H1 (cell line): ENCODE data around the gene TOGARAM1. TPM values are rescaled to one million over a fixed set of nuclear protein-coding genes. Genes with fewer than 3 reads are reported as not detected.

Experiments used
- CTCF ChIA-PET: fragments of 300-600 bp; sonication (Branson Sonifier 250); formaldehyde crosslinking; loops from one replicate; lab custom pipeline; 2021; ENCODE audit not compliant: partially characterized antibody; lab: Charles Lee
- POLR2A ChIA-PET: fragments of 300-600 bp; sonication (Branson Sonifier 250); formaldehyde crosslinking; loops from one replicate; lab custom pipeline; 2021; ENCODE audit warnings: inconsistent platforms; ENCODE audit not compliant: partially characterized antibody; lab: Charles Lee
- DNase-seq, 2 experiments: peaks; one replicate each; pipeline versions ENCODE4 v3.0.0 to v3.0.0-alpha.2; 2010 to 2022; ENCODE audit warnings: low spot score in 2 of 2, low read depth in 1 of 2, mixed read lengths in 1 of 2
- FAIRE-seq: peaks from 2 replicates; lab custom pipeline; 2011; peaks lifted over from hg19 to GRCh38; lab: Jason Lieb, UNC
- H2AFZ ChIP-seq: 2 replicates; pipeline ENCODE4 v1.8.1; 2012; ENCODE audit warnings: low read length, inconsistent platforms
- H2AK5ac ChIP-seq: 2 replicates; pipeline ENCODE4 v1.6.1; 2013; ENCODE audit warnings: low read depth, low read length
- H2BK120ac ChIP-seq: replicated peaks from 2 replicates; pipeline ENCODE3; 2013; ENCODE audit warnings: low read depth, low read length, inconsistent platforms
- H2BK12ac ChIP-seq: 2 replicates; pipeline ENCODE4 v1.6.1; 2013; ENCODE audit warnings: low read depth, low read length
- H2BK15ac ChIP-seq: 2 replicates; pipeline ENCODE4 v1.6.1; 2013; ENCODE audit warnings: low read length
- H2BK20ac ChIP-seq: 2 replicates; pipeline ENCODE4 v1.6.1; 2013; ENCODE audit warnings: low read length
- H2BK5ac ChIP-seq: 2 replicates; pipeline ENCODE4 v1.6.1; 2013; ENCODE audit warnings: low read depth, low read length
- H3K14ac ChIP-seq: 2 replicates; pipeline ENCODE4 v1.6.1; 2013; ENCODE audit warnings: inconsistent platforms; ENCODE audit not compliant: insufficient read length
- H3K18ac ChIP-seq: 2 replicates; pipeline ENCODE4 v1.6.1; 2013; ENCODE audit warnings: low read length; ENCODE audit errors: extremely low read depth
- H3K23ac ChIP-seq: 2 replicates; pipeline ENCODE4 v1.6.1; 2013; ENCODE audit warnings: inconsistent platforms; ENCODE audit not compliant: insufficient read length
- H3K23me2 ChIP-seq: 2 replicates; pipeline ENCODE4 v1.6.1; 2013; ENCODE audit warnings: low read depth, low read length
- H3K27ac ChIP-seq: 2 replicates; pipeline ENCODE4 v1.6.1; 2011; ENCODE audit warnings: low read depth, low read length, inconsistent platforms
- H3K27me3 ChIP-seq, 4 experiments: replicated peaks in 1 of 4; 1 replicate in 1 of 4; 2 replicates in 3 of 4; pipeline versions ENCODE4 v1.6.1 to v1.8.1; 2011 to 2013; ENCODE audit warnings: low read length in 3 of 4, mild to moderate bottlenecking in 3 of 4, inconsistent platforms in 2 of 4, mixed read lengths in 2 of 4, moderate library complexity in 1 of 4; ENCODE audit not compliant: control insufficient read depth in 3 of 4, insufficient read depth in 3 of 4; ENCODE audit errors: extremely low read depth in 1 of 4
- H3K36me3 ChIP-seq, 4 experiments: 2 replicates each; pipeline versions ENCODE4 v1.6.1 to v1.8.1; 2011 to 2013; ENCODE audit warnings: mild to moderate bottlenecking in 4 of 4, low read length in 3 of 4, moderate library complexity in 2 of 4, control low read depth in 1 of 4, inconsistent platforms in 1 of 4; ENCODE audit not compliant: insufficient read depth in 4 of 4, control insufficient read depth in 2 of 4
- H3K4ac ChIP-seq: replicated peaks from 2 replicates; pipeline ENCODE3; 2013; ENCODE audit warnings: low read length, low read depth, mixed read lengths, inconsistent platforms; ENCODE audit not compliant: insufficient read length
- H3K4me1 ChIP-seq, 4 experiments: replicated peaks in 1 of 4; 1 replicate in 1 of 4; 2 replicates in 3 of 4; pipeline versions ENCODE4 v1.6.1 to v1.8.1; 2011 to 2013; ENCODE audit warnings: low read length in 3 of 4, inconsistent platforms in 2 of 4, mixed read lengths in 1 of 4; ENCODE audit not compliant: insufficient read depth in 4 of 4, control insufficient read depth in 3 of 4
- H3K4me2 ChIP-seq, 2 experiments: 2 replicates each; pipeline versions ENCODE4 v1.6.1 to v1.8.1; 2011 to 2013; ENCODE audit warnings: low read depth in 2 of 2, low read length in 2 of 2, control low read depth in 1 of 2, inconsistent platforms in 1 of 2, mild to moderate bottlenecking in 1 of 2; ENCODE audit not compliant: insufficient read depth in 1 of 2
- H3K4me3 ChIP-seq, 4 experiments: fragments of 200-600, 300-600 bp in 1 of 4; sonication (generic), shearing (Covaris generic), sonication (Bioruptor Twin) in 1 of 4; 2 replicates each; pipeline versions ENCODE4 v1.5.1 to v1.8.1; 2011 to 2016; ENCODE audit warnings: low read length in 4 of 4, low read depth in 3 of 4, control low read depth in 2 of 4, inconsistent platforms in 2 of 4, mild to moderate bottlenecking in 2 of 4, mixed read lengths in 1 of 4, moderate library complexity in 1 of 4; ENCODE audit not compliant: insufficient read depth in 2 of 4; ENCODE audit errors: extremely low read depth in 1 of 4
- H3K56ac ChIP-seq: replicated peaks from 2 replicates; pipeline ENCODE3; 2013; ENCODE audit warnings: low read depth, mild to moderate bottlenecking, mixed read lengths, low read length, inconsistent platforms; ENCODE audit not compliant: insufficient read length
- H3K79me1 ChIP-seq: 2 replicates; pipeline ENCODE4 v1.6.1; 2013; ENCODE audit warnings: low read depth, low read length, control low read depth
- H3K79me2 ChIP-seq, 2 experiments: 2 replicates each; pipeline versions ENCODE4 v1.6.1 to v1.8.1; 2012 to 2013; ENCODE audit warnings: low read length in 2 of 2, mild to moderate bottlenecking in 2 of 2, inconsistent platforms in 1 of 2; ENCODE audit not compliant: insufficient read depth in 2 of 2, control insufficient read depth in 1 of 2
- H3K9ac ChIP-seq, 4 experiments: replicated peaks in 1 of 4; 1 replicate in 1 of 4; 2 replicates in 3 of 4; pipeline versions ENCODE4 v1.6.1 to v1.8.1; 2011 to 2013; ENCODE audit warnings: low read depth in 3 of 4, low read length in 3 of 4, control low read depth in 2 of 4, mild to moderate bottlenecking in 2 of 4, moderate library complexity in 2 of 4, inconsistent platforms in 1 of 4; ENCODE audit errors: extremely low read depth in 1 of 4
- H3K9me3 ChIP-seq, 2 experiments: 2 replicates each; pipeline versions ENCODE4 v1.6.1 to v1.8.1; 2012 to 2013; ENCODE audit warnings: mild to moderate bottlenecking in 2 of 2, moderate library complexity in 2 of 2, control low read depth in 1 of 2, inconsistent platforms in 1 of 2, low read depth in 1 of 2, low read length in 1 of 2, mixed read lengths in 1 of 2; ENCODE audit not compliant: insufficient read depth in 2 of 2
- H4K20me1 ChIP-seq, 2 experiments: replicated peaks in 1 of 2; 2 replicates each; pipeline versions ENCODE3 to v1.8.1; 2011 to 2013; ENCODE audit warnings: inconsistent platforms in 2 of 2, low read length in 2 of 2, mild to moderate bottlenecking in 1 of 2; ENCODE audit not compliant: insufficient read depth in 2 of 2, control insufficient read depth in 1 of 2
- H4K5ac ChIP-seq: 2 replicates; pipeline ENCODE4 v1.6.1; 2013; ENCODE audit warnings: low read length, low read depth, mixed read lengths, inconsistent platforms; ENCODE audit not compliant: insufficient read length
- H4K8ac ChIP-seq: 2 replicates; pipeline ENCODE4 v1.8.0; 2013; ENCODE audit warnings: mild to moderate bottlenecking, moderate library complexity, low read length, inconsistent platforms; ENCODE audit not compliant: insufficient read depth; ENCODE audit errors: extremely low read depth
- H4K91ac ChIP-seq: replicated peaks from 2 replicates; pipeline ENCODE3; 2013; ENCODE audit warnings: low read length, mixed read lengths, inconsistent platforms; ENCODE audit not compliant: insufficient read length
- ASH2L ChIP-seq: fragments of 200-600, 300-600 bp; sonication (generic); IDR thresholded peaks from one replicate; pipeline ENCODE4 v1.7.1; 2017; ENCODE audit warnings: low read length
- CREB1 ChIP-seq: IDR thresholded peaks from 2 replicates; pipeline ENCODE4 v1.6.1; 2012; ENCODE audit warnings: inconsistent platforms
- E2F6 ChIP-seq: IDR thresholded peaks from 2 replicates; pipeline ENCODE4 v1.6.1; 2012; ENCODE audit warnings: inconsistent platforms
- KDM4A ChIP-seq: IDR thresholded peaks from one replicate; pipeline ENCODE4 v1.7.1; 2012; ENCODE audit warnings: low read depth, mild to moderate bottlenecking, moderate library complexity, low read length, inconsistent platforms; ENCODE audit not compliant: severe bottlenecking
- PHF8 ChIP-seq: fragments of 200-600 bp; sonication (generic); conservative IDR thresholded peaks from 2 replicates; pipeline ENCODE4 v1.7.1; 2012; ENCODE audit warnings: low read depth, mild to moderate bottlenecking, inconsistent platforms, low read length, moderate library complexity
- RBBP5 ChIP-seq: IDR thresholded peaks from 2 replicates; pipeline ENCODE4 v1.7.1; 2012; ENCODE audit warnings: low read depth, mild to moderate bottlenecking, inconsistent platforms, low read length, moderate library complexity, borderline replicate concordance
- SP4 ChIP-seq: IDR thresholded peaks from 2 replicates; pipeline ENCODE4 v1.6.1; 2012; ENCODE audit warnings: low read length, inconsistent platforms
- TCF12 ChIP-seq: IDR thresholded peaks from 2 replicates; pipeline ENCODE4 v1.6.1; 2011; ENCODE audit warnings: low read depth, mild to moderate bottlenecking, low read length
- YY1 ChIP-seq: IDR thresholded peaks from 2 replicates; pipeline ENCODE4 v1.6.1; 2011; ENCODE audit warnings: low read depth, mild to moderate bottlenecking, low read length
- WGBS, 2 experiments: shearing (Covaris generic) in 1 of 2; methylation state at CpG; one replicate each; pipeline versions ENCODE4 v1.1.6 to v1.1.7; 2013 to 2015; ENCODE audit warnings: low lambda C conversion rate in 2 of 2, mixed read lengths in 2 of 2, inconsistent platforms in 1 of 2, low coverage in 1 of 2, missing lambda C conversion rate in 1 of 2; ENCODE audit not compliant: insufficient replicate concordance in 2 of 2, insufficient coverage in 1 of 2, insufficient read length in 1 of 2; ENCODE audit errors: extremely low coverage in 1 of 2, missing lambda C conversion rate in 1 of 2; 5-methylcytosine and 5-hydroxymethylcytosine counted together
- polyA plus RNA-seq, 7 experiments: library from polyadenylated mRNA; depleted of rRNA in 3 of 7; stranded (reverse) in 5 of 7; unstranded in 2 of 7; fragments of >200 nt in 5 of 7; fragments of 200-250 nt in 2 of 7; gene quantifications; 1 replicate in 5 of 7; 2 replicates in 1 of 7; 4 replicates in 1 of 7; pipeline versions ENCODE4 v1.2.1 to v1.2.3, GENCODE V29; 2011 to 2013; ENCODE audit warnings: missing spikeins in 2 of 7, mixed read lengths in 2 of 7
- total RNA-seq: library from RNA; stranded (reverse); fragmentation: NEBNext Ultra II Directional; extraction: Animal tissue kit (Norgen Biotek cat#: 25700); gene quantifications from 2 replicates; pipeline ENCODE4 v1.2.1, GENCODE V29; 2021
- TF ChIP-seq, protein P1 (sequence below): IDR thresholded peaks from 2 replicates; pipeline ENCODE4 v1.6.1; 2011; ENCODE audit warnings: low read depth, mild to moderate bottlenecking, low read length; ENCODE audit not compliant: insufficient read depth

Gene TOGARAM1
- total and polyA plus RNA-seq, 2 of the 8 experiments (the other 6 are each of a cell fraction or from before 2014, with no cell fraction given), result 2.5 to 6.8 TPM

GRCh38 chr14:45083976-45084722 is 122.2 kb downstream of the TOGARAM1 start, which contains the start of gene PRPF39:
TSS of gene PRPF39 (plus strand) at chr14:45084116. CDS start at chr14:45095240, 11,124 bp downstream.
- no peaks in the 10 kb centered on the region for H3K9me3 ChIP-seq
- peak; percentile 69; the same call in 1 of the 2 replicates for TF ChIP-seq YY1
- peak; percentile 96 for TF ChIP-seq ASH2L
- TF ChIP-seq TCF12, result 0 out of 2 replicates have a peak, but pooled peaks have one; percentile 7
- peak; percentile 65; the same call in 1 of the 2 replicates for TF ChIP-seq RBBP5
- TF ChIP-seq PHF8, result peak; percentile 94
- TF ChIP-seq E2F6, result peak; percentile 59
- TF ChIP-seq, protein P1, sequence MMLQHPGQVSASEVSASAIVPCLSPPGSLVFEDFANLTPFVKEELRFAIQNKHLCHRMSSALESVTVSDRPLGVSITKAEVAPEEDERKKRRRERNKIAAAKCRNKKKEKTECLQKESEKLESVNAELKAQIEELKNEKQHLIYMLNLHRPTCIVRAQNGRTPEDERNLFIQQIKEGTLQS, result peak; percentile 76
- TF ChIP-seq KDM4A, result peak; percentile 52
- peak; percentile 32; the same call in 1 of the 2 replicates for TF ChIP-seq CREB1
- no peak for TF ChIP-seq SP4

More at GRCh38 chr14:45083976-45084722, 122.2 kb downstream of the TOGARAM1 start, which contains the start of gene PRPF39:
- DNase-seq (peak; percentile 72 to 96), FAIRE-seq (no peak)
- H3K79me2 ChIP-seq, result peaks cover 25 to 52% of the 10 kb centered on the region in 2 experiments
- H2BK20ac ChIP-seq, result no peak within 1 kb of the TSS
- H3K36me3 ChIP-seq, result no peaks in the 10 kb centered on the region
- peak within 1 kb of the TSS; percentile 71 for H2BK5ac ChIP-seq
- H3K9ac ChIP-seq, result peak within 1 kb of the TSS; percentile 55 to 95 (median 90)
- H3K18ac ChIP-seq, result peak within 1 kb of the TSS; percentile 42
- peak within 1 kb of the TSS; percentile 85 for H4K5ac ChIP-seq
- H3K56ac ChIP-seq, result peak within 1 kb of the TSS; percentile 71
- H4K8ac ChIP-seq, result peak within 1 kb of the TSS; percentile 64; the same call in 1 of the 2 replicates
- no peak within 1 kb of the TSS for H2AK5ac ChIP-seq
- peak within 1 kb of the TSS; percentile 81 for H3K27ac ChIP-seq
- POLR2A ChIA-PET, result interaction anchor here (0.8 to 2.3 kb wide), 5 partner anchors 33 to 633 kb away, joined by 3 to 12 read pairs (median 4); partner anchors contain the start of genes FANCM, KLHL28 and TOGARAM1
- H3K4ac ChIP-seq, result peak within 1 kb of the TSS; percentile 55
- no peak within 1 kb of the TSS for H2BK120ac ChIP-seq
- no peak within 1 kb of the TSS for H3K23ac ChIP-seq
- H3K27me3 ChIP-seq, result no peaks in the 10 kb centered on the region
- no peak within 1 kb of the TSS; the same call in 1 of the 2 replicates for H2BK12ac ChIP-seq
- peaks cover 0 to 6% (median 4%) of the 10 kb centered on the region in 4 experiments; a peak in 3 of 7 replicates for H3K4me1 ChIP-seq
- H3K4me3 ChIP-seq, result peak within 1 kb of the TSS; percentile 82 to 90 (median 86)
- H4K91ac ChIP-seq, result no peak within 1 kb of the TSS
- 2% methylated on average over 30 of the region's 49 CpGs; no CpG with 5 or more reads in 1 of the 2 experiments for WGBS, 2 experiments
- no peaks in the 10 kb centered on the region; the same call in 1 of the 2 replicates for H3K79me1 ChIP-seq
- peak within 1 kb of the TSS; percentile 77 for H3K14ac ChIP-seq
- H4K20me1 ChIP-seq, result peaks cover 0 to 8% of the 10 kb centered on the region in 2 experiments
- CTCF ChIA-PET, result interaction anchor here (0.6 to 2.3 kb wide), 2 partner anchors 171 to 1972 kb away, joined by 3 to 10 read pairs; no protein-coding TSS in a partner anchor
- peak within 1 kb of the TSS; percentile 99 for H2AFZ ChIP-seq
- peaks cover 3% of the 10 kb centered on the region; the same call in 1 of the 2 replicates for H3K23me2 ChIP-seq
- H3K4me2 ChIP-seq, result peak within 1 kb of the TSS; percentile 69 to 73
- H2BK15ac ChIP-seq, result no peak within 1 kb of the TSS
